GM23338 (cell line): Measurements from ENCODE around the gene FCGBP.
"Not testable (repeated sequence)": the region's sequence is repeated elsewhere in the genome, so short reads cannot be mapped to it uniquely, and the experiment has no call there.

ENCODE experiments used
- CTCF ChIP-seq, 2 experiments: fragments of 200-600 bp in 1 of 2; sonication (generic) in 1 of 2; conservative IDR thresholded peaks; 2 replicates each; pipeline versions ENCODE4 v1.5.1 to v1.6.1; 2016 to 2017; ENCODE audit warnings: antibody characterized with exemption in 2 of 2, low read depth in 2 of 2, mild to moderate bottlenecking in 2 of 2, moderate library complexity in 1 of 2
- EZH2 ChIP-seq: fragments of 200-600 bp; sonication (generic); IDR thresholded peaks from one replicate; pipeline ENCODE4 v1.8.0; 2017; ENCODE audit warnings: antibody characterized with exemption, mild to moderate bottlenecking, low read depth; ENCODE audit not compliant: unreplicated experiment
- EZH2phosphoT487 ChIP-seq: fragments of 200-600 bp; sonication (generic); IDR thresholded peaks from one replicate; pipeline ENCODE4 v1.8.1; 2018; ENCODE audit warnings: antibody characterized with exemption; ENCODE audit not compliant: unreplicated experiment
- JUNB ChIP-seq: IDR thresholded peaks from one replicate; pipeline ENCODE4 v1.6.1; 2016; ENCODE audit warnings: antibody characterized with exemption; ENCODE audit not compliant: unreplicated experiment
- POLR2AphosphoS5 ChIP-seq: IDR thresholded peaks from 2 replicates; pipeline ENCODE4 v1.6.1; 2016; ENCODE audit warnings: antibody characterized with exemption, low read depth
- REST ChIP-seq: IDR thresholded peaks from one replicate; pipeline ENCODE4 v1.6.1; 2018; ENCODE audit warnings: antibody characterized with exemption; ENCODE audit not compliant: unreplicated experiment
- STAT1 ChIP-seq: IDR thresholded peaks from one replicate; pipeline ENCODE4 v1.6.1; 2016; ENCODE audit warnings: antibody characterized with exemption; ENCODE audit not compliant: unreplicated experiment

GRCh38 chr19:39891660-39892505 is 42.6 kb downstream of the FCGBP start:
- not testable (repeated sequence) for TF ChIP-seq CTCF (conservative IDR thresholded peaks at IDR 0.05; ENCODE audit: low read depth in 2 of 2); JUNB; EZH2; REST; POLR2AphosphoS5; STAT1; EZH2phosphoT487
